Adipocyte (in vitro differentiated cells): ENCODE results near the gene KLHL3.

ENCODE experiments used
- DNase-seq: peaks from one replicate; pipeline ENCODE4 v3.0.0-alpha.2; 2015; ENCODE audit warnings: low read depth
- H3K27me3 ChIP-seq: replicated peaks from 2 replicates; pipeline ENCODE4 v1.7.0; 2013; ENCODE audit warnings: mild to moderate bottlenecking, low read length, moderate library complexity; ENCODE audit not compliant: control insufficient read depth, insufficient read depth
- H3K36me3 ChIP-seq: 2 replicates; pipeline ENCODE4 v1.7.0; 2013; ENCODE audit warnings: low read length, mild to moderate bottlenecking, moderate library complexity; ENCODE audit not compliant: control insufficient read depth, insufficient read depth, severe bottlenecking
- H3K4me1 ChIP-seq: 2 replicates; pipeline ENCODE4 v1.7.0; 2013; ENCODE audit warnings: mild to moderate bottlenecking, low read length, moderate library complexity; ENCODE audit not compliant: control insufficient read depth, insufficient read depth
- H3K4me3 ChIP-seq: 2 replicates; pipeline ENCODE4 v1.7.0; 2013; ENCODE audit warnings: mild to moderate bottlenecking, low read length, moderate library complexity
- H3K9ac ChIP-seq: 2 replicates; pipeline ENCODE4 v1.7.0; 2013; ENCODE audit warnings: mild to moderate bottlenecking, low read length, moderate library complexity
- H3K9me3 ChIP-seq: 2 replicates; pipeline ENCODE4 v1.7.0; 2013; ENCODE audit warnings: mild to moderate bottlenecking, low read length, moderate library complexity; ENCODE audit not compliant: control insufficient read depth

Gene KLHL3

DNA sequence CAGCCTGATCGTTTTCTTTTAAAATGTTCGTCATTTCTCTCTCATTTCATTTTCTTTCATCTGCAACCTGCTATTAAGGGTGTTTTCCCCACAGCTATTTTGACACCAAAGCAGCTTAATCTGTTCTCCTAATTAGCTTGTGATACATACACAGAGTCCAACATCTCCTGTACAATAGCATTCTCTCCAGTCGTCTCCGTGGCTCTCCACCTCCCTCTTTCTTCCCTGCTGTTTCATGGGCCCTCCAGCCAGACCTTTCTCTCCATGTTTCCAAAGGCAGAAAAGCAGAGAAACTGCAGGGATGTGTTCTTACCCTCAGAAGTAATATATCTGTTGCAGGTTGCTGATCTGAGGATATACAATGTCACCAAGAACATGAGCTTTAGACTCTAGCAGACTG is 148.0 kb downstream of the KLHL3 start:
- no peak for DNase-seq
- no peak overlapping the region for H3K9ac ChIP-seq
- H3K4me1 ChIP-seq, result no peaks in the 10 kb centered on the region
- no peaks in the 10 kb centered on the region for H3K36me3 ChIP-seq
- H3K9me3 ChIP-seq, result peaks cover 30% of the 10 kb centered on the region
- H3K27me3 ChIP-seq, result peaks cover 5% of the 10 kb centered on the region
- H3K4me3 ChIP-seq, result no peak overlapping the region

DNA sequence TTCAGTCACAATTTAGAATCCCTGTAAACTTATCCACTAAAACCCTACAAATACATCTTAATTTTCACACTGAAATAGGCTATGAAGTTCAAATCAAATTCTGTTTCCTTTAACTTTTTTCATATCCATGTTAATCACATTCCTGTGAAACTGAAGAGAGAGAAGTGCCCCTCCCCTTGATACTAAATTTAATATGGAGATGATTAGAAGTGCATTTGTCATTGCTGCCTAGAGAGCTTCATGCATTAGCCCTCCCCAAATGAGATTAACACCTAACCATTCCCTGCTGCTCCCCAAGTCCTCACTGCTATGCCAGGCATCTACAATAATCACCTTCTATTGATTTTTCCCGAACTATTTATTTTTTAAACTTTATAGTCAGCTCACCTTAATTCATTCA is 151.6 kb downstream of the KLHL3 start:
- H3K9ac ChIP-seq, result no peak overlapping the region

GRCh38 chr5:137583129-137583528 is 152.8 kb downstream of the KLHL3 start:
- Histone ChIP-seq H3K27me3 (peaks cover 5% of the 10 kb centered on the region), H3K4me1 (peaks cover 16% of the 10 kb centered on the region), H3K9ac (no peak overlapping the region), H3K9me3 (peaks cover 21% of the 10 kb centered on the region), H3K4me3 (no peak overlapping the region), H3K36me3 (no peaks in the 10 kb centered on the region)
- no peak for DNase-seq

More for the DNA sequence above, 151.6 kb downstream of the KLHL3 start:
- no peak for DNase-seq
- H3K4me1 ChIP-seq, result peaks cover 16% of the 10 kb centered on the region
- H3K4me3 ChIP-seq, result no peak overlapping the region
- no peaks in the 10 kb centered on the region for H3K36me3 ChIP-seq
- peaks cover 21% of the 10 kb centered on the region for H3K9me3 ChIP-seq
- peaks cover 5% of the 10 kb centered on the region for H3K27me3 ChIP-seq

DNA sequence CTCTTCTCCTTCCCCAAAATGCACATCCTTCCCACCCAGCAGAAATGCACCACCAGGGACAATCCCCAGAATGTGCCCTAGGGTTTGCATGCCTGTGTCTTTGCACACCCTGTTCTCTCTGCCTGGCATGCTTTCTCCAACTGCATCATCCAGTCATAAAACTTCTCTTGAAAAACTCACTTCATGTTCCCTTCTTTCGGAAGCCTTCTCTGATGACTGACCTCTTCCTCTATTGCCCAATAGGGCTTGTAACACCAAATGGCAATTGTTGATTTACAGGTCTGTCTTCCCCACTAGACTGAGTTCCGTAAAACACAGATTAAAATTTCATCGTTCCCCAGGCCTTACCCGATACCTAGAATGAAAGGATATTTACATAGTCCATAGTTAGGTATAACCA is 153.7 kb downstream of the KLHL3 start:
- Histone ChIP-seq H3K4me1 (peaks cover 16% of the 10 kb centered on the region), H3K36me3 (no peaks in the 10 kb centered on the region), H3K27me3 (peaks cover 5% of the 10 kb centered on the region), H3K9me3 (peaks cover 17% of the 10 kb centered on the region), H3K9ac (no peak overlapping the region), H3K4me3 (no peak overlapping the region)
- no peak for DNase-seq

- no peak overlapping the region for H3K4me3 ChIP-seq
- peaks cover 12% of the 10 kb centered on the region for H3K9me3 ChIP-seq
- peaks cover 16% of the 10 kb centered on the region for H3K4me1 ChIP-seq
- no peaks in the 10 kb centered on the region for H3K36me3 ChIP-seq
- H3K27me3 ChIP-seq, result peaks cover 5% of the 10 kb centered on the region
- DNase-seq, result no peak
- no peak overlapping the region for H3K9ac ChIP-seq
These were observed 154.1 kb downstream of the KLHL3 start for GRCh38 chr5:137581776-137582175.

DNA sequence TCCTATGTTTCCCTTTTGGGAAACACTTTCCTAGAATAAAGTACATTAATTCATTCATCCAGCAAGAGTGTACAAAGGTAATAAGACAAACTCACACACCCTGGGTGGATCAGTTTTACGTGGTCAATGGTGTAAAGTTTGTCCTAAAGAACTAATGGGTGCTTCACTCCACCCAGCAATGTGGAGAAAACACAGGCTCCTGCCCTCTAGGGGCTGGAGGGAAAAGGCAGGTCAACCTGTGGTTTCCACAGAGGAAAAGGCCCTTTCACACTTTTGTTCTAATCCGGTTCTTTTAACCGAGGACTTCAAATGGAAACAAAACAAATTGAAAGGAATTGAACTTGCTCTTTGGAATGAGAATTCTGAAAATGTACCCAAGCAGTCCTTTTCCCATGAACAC is 155.9 kb downstream of the KLHL3 start:
- no peaks in the 10 kb centered on the region for H3K36me3 ChIP-seq
- H3K9me3 ChIP-seq, result no peaks in the 10 kb centered on the region
- H3K27me3 ChIP-seq, result no peaks in the 10 kb centered on the region
- no peak overlapping the region for H3K9ac ChIP-seq
- DNase-seq, result no peak
- peaks cover 16% of the 10 kb centered on the region for H3K4me1 ChIP-seq
- H3K4me3 ChIP-seq, result no peak overlapping the region

- Histone ChIP-seq H3K36me3 (no peaks in the 10 kb centered on the region), H3K9ac (no peak overlapping the region), H3K4me1 (peaks cover 6% of the 10 kb centered on the region), H3K9me3 (no peaks in the 10 kb centered on the region), H3K4me3 (no peak overlapping the region), H3K27me3 (no peaks in the 10 kb centered on the region)
- peak; percentile 11 for DNase-seq
These were observed 160.0 kb downstream of the KLHL3 start for GRCh38 chr5:137575847-137576246.

DNA sequence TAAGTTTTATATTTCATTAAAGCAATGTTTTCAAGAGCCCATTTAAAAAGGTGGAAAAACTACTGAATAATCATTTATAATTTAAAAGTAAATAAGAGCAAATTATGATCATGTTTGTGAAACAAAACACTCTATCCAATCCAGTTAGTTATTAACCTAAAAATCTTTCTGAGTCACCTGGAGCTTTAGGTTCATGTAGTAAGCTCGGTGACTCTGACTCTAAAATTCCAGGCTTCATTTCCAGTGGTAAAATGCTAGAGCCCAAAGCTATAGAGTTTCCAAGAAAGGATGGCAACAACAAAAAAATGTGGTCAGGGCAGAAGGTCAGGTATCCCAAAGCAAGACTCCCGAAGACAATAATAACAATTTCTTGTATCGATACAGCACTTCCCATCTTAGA is 160.7 kb downstream of the KLHL3 start:
- H3K4me1 ChIP-seq, result peaks cover 6% of the 10 kb centered on the region
- no peaks in the 10 kb centered on the region for H3K9me3 ChIP-seq
- H3K36me3 ChIP-seq, result no peaks in the 10 kb centered on the region
- no peak for DNase-seq
- H3K4me3 ChIP-seq, result no peak overlapping the region
- H3K27me3 ChIP-seq, result no peaks in the 10 kb centered on the region
- H3K9ac ChIP-seq, result no peak overlapping the region

GRCh38 chr5:137573376-137573775 is 162.5 kb downstream of the KLHL3 start:
- H3K27me3 ChIP-seq, result no peaks in the 10 kb centered on the region
- no peak overlapping the region for H3K4me3 ChIP-seq
- H3K9me3 ChIP-seq, result no peaks in the 10 kb centered on the region
- no peak for DNase-seq
- H3K9ac ChIP-seq, result no peak overlapping the region
- peaks cover 6% of the 10 kb centered on the region for H3K4me1 ChIP-seq
- no peaks in the 10 kb centered on the region for H3K36me3 ChIP-seq

DNA sequence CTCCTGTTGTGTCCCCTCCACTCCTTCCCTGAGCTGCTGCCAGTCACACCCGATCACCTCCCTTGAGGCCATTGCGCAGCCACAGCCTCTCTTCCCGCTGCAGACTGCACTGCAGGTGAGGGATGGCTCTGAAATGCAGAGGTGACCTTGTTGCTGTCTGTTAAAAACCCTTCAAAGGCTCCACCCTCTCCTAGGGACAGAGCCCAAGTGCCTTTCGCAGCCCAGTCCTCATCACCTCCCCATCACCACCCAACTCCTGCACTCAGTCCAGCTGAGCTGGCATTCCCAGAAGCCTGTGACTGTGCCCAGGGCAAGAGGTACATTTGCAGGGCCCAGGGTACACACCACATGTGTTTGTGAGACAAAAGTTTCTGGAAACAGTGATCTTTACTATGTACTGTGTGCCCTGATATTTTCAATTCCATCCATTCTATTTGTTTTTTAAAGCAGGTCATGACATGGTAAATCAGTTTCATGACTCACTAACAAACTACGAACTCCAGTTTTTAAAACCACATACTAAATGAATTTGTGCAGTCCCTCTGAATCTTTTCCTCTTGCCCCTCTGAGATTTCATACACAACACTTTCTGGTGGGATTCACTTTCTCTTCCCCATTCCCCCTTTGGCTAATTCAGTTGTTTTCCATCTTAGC is 163.7 kb downstream of the KLHL3 start:
- Histone ChIP-seq H3K4me1 (peaks cover 7% of the 10 kb centered on the region), H3K9me3 (no peaks in the 10 kb centered on the region), H3K9ac (no peak overlapping the region), H3K4me3 (no peak overlapping the region), H3K27me3 (no peaks in the 10 kb centered on the region), H3K36me3 (no peaks in the 10 kb centered on the region)
- DNase-seq, result peak; percentile 37

GRCh38 chr5:137570070-137570469 is 165.8 kb downstream of the KLHL3 start:
- Histone ChIP-seq H3K9me3 (no peaks in the 10 kb centered on the region), H3K27me3 (no peaks in the 10 kb centered on the region), H3K4me1 (peaks cover 28% of the 10 kb centered on the region), H3K9ac (no peak overlapping the region), H3K36me3 (no peaks in the 10 kb centered on the region), H3K4me3 (no peak overlapping the region)
- no peak for DNase-seq
